Dermis microvascular lymphatic vessel endothelial cell (primary cell): ENCODE measurements around the gene EPRS1. TPM values are rescaled to one million over a fixed set of nuclear protein-coding genes. Genes with fewer than 3 reads are reported as not detected.
"Not testable (repeated sequence)": the region's sequence is repeated elsewhere in the genome, so short reads cannot be mapped to it uniquely, and the experiment has no call there.

Experiments used
- DNase-seq, 2 donors: peaks; one replicate each; pipeline versions ENCODE4 v3.0.0 to v3.0.0-alpha.2; 2010; ENCODE audit warnings: low read depth in 2 of 2
- total RNA-seq: library from RNA; depleted of rRNA; stranded (reverse); fragments of >200 nt; gene quantifications from 2 replicates; pipeline ENCODE4 v1.2.1, GENCODE V29; 2014

Gene EPRS1
- 60.9 and 109 TPM in 2 replicates for total RNA-seq

GRCh38 chr1:220046052-220046930, at the start of gene EPRS1:
TSS of gene EPRS1 (minus strand) at chr1:220046505. CDS start at chr1:220046388, 117 bp downstream.
- DNase-seq, result peak; percentile 87 to 98

GRCh38 chr1:220094016-220094911, 48.0 kb upstream of the EPRS1 start, which contains the start of gene IARS2:
TSS of gene IARS2 (plus strand) at chr1:220094132. CDS start at chr1:220094217, 85 bp downstream.
- DNase-seq, result peak; percentile 57 to 88

- peak in 1 of 2 donors; percentile 2 for DNase-seq
Observed at GRCh38 chr1:220093361-220094015, 47.2 kb upstream of the EPRS1 start.

GRCh38 chr1:220092694-220093093, 46.4 kb upstream of the EPRS1 start:
- no peak for DNase-seq

GRCh38 chr1:220089650-220090556, 43.6 kb upstream of the EPRS1 start, which contains the start of gene BPNT1:
TSS of gene BPNT1 (minus strand) at chr1:220089788. CDS start at chr1:220079846, 9,942 bp downstream.
- peak; percentile 96 for DNase-seq

- DNase-seq, result not testable (repeated sequence)
Observed at GRCh38 chr1:220086261-220086686, 40.0 kb upstream of the EPRS1 start.

GRCh38 chr1:220084460-220084859, 38.2 kb upstream of the EPRS1 start:
- peak; percentile 81 to 86 for DNase-seq

GRCh38 chr1:220077887-220078286, 31.6 kb upstream of the EPRS1 start:
- DNase-seq, result no peak

- DNase-seq, result peak; percentile 30 to 64
Observed at GRCh38 chr1:220076861-220077762, 30.8 kb upstream of the EPRS1 start.

GRCh38 chr1:220067269-220068204, 21.2 kb upstream of the EPRS1 start:
- DNase-seq, result no peak

GRCh38 chr1:220062629-220063028, 16.3 kb upstream of the EPRS1 start:
- no peak for DNase-seq

GRCh38 chr1:220060876-220061275, 14.6 kb upstream of the EPRS1 start:
- DNase-seq, result no peak

- DNase-seq, result no peak
Observed at GRCh38 chr1:220056374-220056773, 10.1 kb upstream of the EPRS1 start.

- peak in 1 of 2 donors; percentile 17 for DNase-seq
Observed at GRCh38 chr1:220045356-220046051, 801 bp downstream of the EPRS1 start.

- DNase-seq, result no peak
Observed at GRCh38 chr1:220044678-220045355, 1.5 kb downstream of the EPRS1 start.

- no peak for DNase-seq
Observed at GRCh38 chr1:220043646-220044045, 2.7 kb downstream of the EPRS1 start.
